Psoas muscle (tissue), 8 donors: ENCODE data around the gene LGR6. TPM values are rescaled to one million over a fixed set of nuclear protein-coding genes. Genes with fewer than 3 reads are reported as not detected.

Experiments
- ATAC-seq, 4 donors: fragments of 200-7000 bp; cut with Tn5 transposase; one replicate each; pipeline ENCODE4 v1.9.1; 2020; ENCODE audit warnings: moderate library complexity in 3 of 4, mild to moderate bottlenecking in 2 of 4
- DNase-seq, 2 donors: peaks; one replicate each; pipeline ENCODE4 v3.0.0-alpha.2; 2020
- H3K27ac ChIP-seq: fragments of 200-600 bp; one replicate; pipeline ENCODE4 v1.8.0; 2022
- H3K27me3 ChIP-seq, 3 donors: fragments of 200-600 bp in 1 of 3; one replicate each; pipeline versions ENCODE4 v1.6.1 to v1.8.0; 2013 to 2022; ENCODE audit warnings: low read length in 2 of 3, mild to moderate bottlenecking in 2 of 3, moderate library complexity in 1 of 3; ENCODE audit not compliant: insufficient read depth in 3 of 3
- H3K36me3 ChIP-seq, 2 donors: fragments of 200-600 bp in 1 of 2; one replicate each; pipeline versions ENCODE4 v1.6.1 to v1.8.0; 2013 to 2022; ENCODE audit warnings: low read depth in 1 of 2, mild to moderate bottlenecking in 1 of 2, moderate library complexity in 1 of 2; ENCODE audit not compliant: insufficient read depth in 1 of 2
- H3K4me1 ChIP-seq: fragments of 200-600 bp; one replicate; pipeline ENCODE4 v1.8.0; 2022
- H3K4me3 ChIP-seq: fragments of 200-600 bp; one replicate; pipeline ENCODE4 v1.8.0; 2022; ENCODE audit warnings: mild to moderate bottlenecking
- H3K9me3 ChIP-seq: fragments of 200-600 bp; one replicate; pipeline ENCODE4 v1.8.0; 2022
- CTCF ChIP-seq: fragments of 200-600 bp; IDR thresholded peaks from one replicate; pipeline ENCODE4 v1.8.0; 2022; ENCODE audit warnings: antibody characterized with exemption
- WGBS, 3 donors: extraction: QIAGEN DNeasy Blood & Tissue Kit; methylation state at CpG; one replicate each; pipeline versions ENCODE4 v1.1.6 to v1.1.7; 2013; 5-methylcytosine and 5-hydroxymethylcytosine counted together
- intact Hi-C, 2 donors: fragments of 100-400 bp; cut with DNase I; formaldehyde crosslinking; loops; one replicate each; pipeline versions ENCODE4 v1.11.0 to v1.14.2; 2022
- polyA plus RNA-seq, 3 donors: library from polyadenylated mRNA; stranded (reverse); fragments of 200-250 nt; gene quantifications; one replicate each; pipeline ENCODE4 v1.2.3, GENCODE V29; 2013
- total RNA-seq, 4 donors: library from RNA; stranded (reverse); fragmentation: NEBNext Ultra II Directional in 2 of 4; extraction: Animal tissue kit (Norgen Biotek cat#: 25700) in 2 of 4; gene quantifications; one replicate each; pipeline versions ENCODE4 v1.2.1 to v1.2.4, GENCODE V29; 2021 to 2023
- donor health status: healthy with polysubstance abuse.
- donor health status: DM: no; HTN: no; CAD: no; lungs with moderate emphysema.
- donor health status: Bipolar disorder and iron deficiency.
- donor health status: healthy.
- donor health status: DM: yes; HTN: yes; CAD: no.
- donor health status: DM: no; HTN: no; CAD: no.
- donor health status: DM: no; HTN: no; CAD: no.
- donor health status: DM: yes; HTN: yes; CAD: no.

LGR6 gene
- total and polyA plus RNA-seq, 7 donors, result 0.12 to 0.20 (median 0.16) TPM; not detected in 3

GRCh38 chr1:202264726-202265125, 71.1 kb downstream of the LGR6 start:
- peaks cover 0 to 22% (median 3%) of the 10 kb centered on the region in 3 donors for H3K27me3 ChIP-seq

GRCh38 chr1:202266061-202266765, 72.6 kb downstream of the LGR6 start:
- no peak for TF ChIP-seq CTCF
- H3K4me1 ChIP-seq, result no peaks in the 10 kb centered on the region
- ATAC-seq (no peak), DNase-seq (no peak)
- H3K36me3 ChIP-seq, result no peaks in the 10 kb centered on the region
- H3K27me3 ChIP-seq, result peaks cover 0 to 22% (median 3%) of the 10 kb centered on the region in 3 donors
- intact Hi-C loops, result no loop called here
- 87 to 90% (median 88%) methylated on average over 9 of the region's 9 CpGs for WGBS, 3 donors
- no peak overlapping the region for H3K27ac ChIP-seq
- no peak overlapping the region for H3K4me3 ChIP-seq
- no peaks in the 10 kb centered on the region for H3K9me3 ChIP-seq

More at GRCh38 chr1:202264726-202265125, 71.1 kb downstream of the LGR6 start:
- no peak for TF ChIP-seq CTCF
- no peak overlapping the region for H3K4me3 ChIP-seq
- ATAC-seq, result no peak
- no peaks in the 10 kb centered on the region for H3K4me1 ChIP-seq
- no peak for DNase-seq
- intact Hi-C loops, result no loop called here
- H3K9me3 ChIP-seq, result no peaks in the 10 kb centered on the region
- no peak overlapping the region for H3K27ac ChIP-seq
- 59 to 66% (median 59%) methylated on average over 3 of the region's 3 CpGs for WGBS, 3 donors
- H3K36me3 ChIP-seq, result no peaks in the 10 kb centered on the region

- ATAC-seq (no peak), DNase-seq (no peak)
- 87 to 88% (median 88%) methylated on average over 13 of the region's 13 CpGs for whole genome bisulfite sequencing, 3 donors
- peaks cover 0 to 22% (median 3%) of the 10 kb centered on the region in 3 donors for H3K27me3 ChIP-seq
- H3K36me3 ChIP-seq, result no peaks in the 10 kb centered on the region
- no peaks in the 10 kb centered on the region for H3K4me1 ChIP-seq
- H3K4me3 ChIP-seq, result no peak overlapping the region
- no peak for TF ChIP-seq CTCF
- no peak overlapping the region for H3K27ac ChIP-seq
- intact Hi-C loops, result no loop called here
- H3K9me3 ChIP-seq, result no peaks in the 10 kb centered on the region
These were observed 74.4 kb downstream of the LGR6 start for GRCh38 chr1:202268032-202268431.

GRCh38 chr1:202268817-202269216, 75.2 kb downstream of the LGR6 start:
- ATAC-seq, result no peak
- peaks cover 0 to 14% (median 3%) of the 10 kb centered on the region in 3 donors for H3K27me3 ChIP-seq
- WGBS, 3 donors, result 88 to 97% (median 92%) methylated on average over 5 of the region's 5 CpGs
- no peak for DNase-seq
- H3K36me3 ChIP-seq, result no peaks in the 10 kb centered on the region
- no peak for TF ChIP-seq CTCF
- intact Hi-C loops, result no loop called here
- H3K4me3 ChIP-seq, result no peak overlapping the region
- H3K9me3 ChIP-seq, result no peaks in the 10 kb centered on the region
- H3K27ac ChIP-seq, result no peak overlapping the region
- no peaks in the 10 kb centered on the region for H3K4me1 ChIP-seq
